ENCODE measurements around the gene NSD1. TPM values are rescaled to one million over a fixed set of nuclear protein-coding genes. Genes with fewer than 3 reads are reported as not detected.

NSD1 gene, protein sequence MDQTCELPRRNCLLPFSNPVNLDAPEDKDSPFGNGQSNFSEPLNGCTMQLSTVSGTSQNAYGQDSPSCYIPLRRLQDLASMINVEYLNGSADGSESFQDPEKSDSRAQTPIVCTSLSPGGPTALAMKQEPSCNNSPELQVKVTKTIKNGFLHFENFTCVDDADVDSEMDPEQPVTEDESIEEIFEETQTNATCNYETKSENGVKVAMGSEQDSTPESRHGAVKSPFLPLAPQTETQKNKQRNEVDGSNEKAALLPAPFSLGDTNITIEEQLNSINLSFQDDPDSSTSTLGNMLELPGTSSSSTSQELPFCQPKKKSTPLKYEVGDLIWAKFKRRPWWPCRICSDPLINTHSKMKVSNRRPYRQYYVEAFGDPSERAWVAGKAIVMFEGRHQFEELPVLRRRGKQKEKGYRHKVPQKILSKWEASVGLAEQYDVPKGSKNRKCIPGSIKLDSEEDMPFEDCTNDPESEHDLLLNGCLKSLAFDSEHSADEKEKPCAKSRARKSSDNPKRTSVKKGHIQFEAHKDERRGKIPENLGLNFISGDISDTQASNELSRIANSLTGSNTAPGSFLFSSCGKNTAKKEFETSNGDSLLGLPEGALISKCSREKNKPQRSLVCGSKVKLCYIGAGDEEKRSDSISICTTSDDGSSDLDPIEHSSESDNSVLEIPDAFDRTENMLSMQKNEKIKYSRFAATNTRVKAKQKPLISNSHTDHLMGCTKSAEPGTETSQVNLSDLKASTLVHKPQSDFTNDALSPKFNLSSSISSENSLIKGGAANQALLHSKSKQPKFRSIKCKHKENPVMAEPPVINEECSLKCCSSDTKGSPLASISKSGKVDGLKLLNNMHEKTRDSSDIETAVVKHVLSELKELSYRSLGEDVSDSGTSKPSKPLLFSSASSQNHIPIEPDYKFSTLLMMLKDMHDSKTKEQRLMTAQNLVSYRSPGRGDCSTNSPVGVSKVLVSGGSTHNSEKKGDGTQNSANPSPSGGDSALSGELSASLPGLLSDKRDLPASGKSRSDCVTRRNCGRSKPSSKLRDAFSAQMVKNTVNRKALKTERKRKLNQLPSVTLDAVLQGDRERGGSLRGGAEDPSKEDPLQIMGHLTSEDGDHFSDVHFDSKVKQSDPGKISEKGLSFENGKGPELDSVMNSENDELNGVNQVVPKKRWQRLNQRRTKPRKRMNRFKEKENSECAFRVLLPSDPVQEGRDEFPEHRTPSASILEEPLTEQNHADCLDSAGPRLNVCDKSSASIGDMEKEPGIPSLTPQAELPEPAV (N-terminal part only)
- 22.6 and 28.2 TPM in 2 replicates for total RNA-seq

DNA sequence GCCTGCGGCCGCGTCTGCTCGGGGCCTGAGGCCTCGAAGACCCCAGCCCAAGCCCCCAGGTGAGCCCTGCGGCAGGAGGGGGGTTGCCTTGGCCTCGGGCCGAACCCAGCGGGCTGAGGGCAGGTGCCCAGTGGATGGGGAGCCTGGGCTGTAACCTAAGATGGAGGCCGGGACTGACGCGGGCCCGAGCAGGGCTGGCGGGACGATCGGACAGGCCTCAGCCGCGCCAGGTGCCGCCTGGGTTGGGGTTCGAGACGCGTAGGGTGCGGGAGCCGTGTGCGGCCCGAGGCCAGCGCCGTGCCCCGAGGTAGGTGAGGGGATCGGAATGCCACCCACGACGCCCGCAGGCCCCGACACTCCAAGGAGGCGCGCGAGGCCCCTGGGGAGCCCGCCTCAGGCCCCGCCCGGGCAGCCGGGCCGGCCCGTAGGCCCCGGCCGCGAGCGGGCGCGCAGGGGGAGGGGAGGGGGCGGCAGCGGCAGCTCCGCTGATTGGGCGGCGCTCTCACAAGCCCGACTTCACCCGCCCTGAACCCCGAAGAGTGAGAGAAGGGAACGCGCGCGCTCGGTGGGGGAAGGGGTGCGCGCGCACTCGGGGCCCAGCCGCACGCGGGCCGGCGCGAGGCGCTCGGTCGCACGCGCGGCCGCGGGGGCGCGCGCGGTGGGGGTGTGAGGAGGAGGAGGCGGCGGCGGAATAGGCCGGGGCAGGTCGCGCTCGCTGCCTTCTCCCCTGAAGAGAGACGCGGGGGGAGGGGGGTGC lies at the start of gene NSD1:
NSD1 (plus strand) TSS at position 678 of the 757 bp plus-strand sequence. CDS start 1,331 bp downstream, outside the sequence.

DNA sequence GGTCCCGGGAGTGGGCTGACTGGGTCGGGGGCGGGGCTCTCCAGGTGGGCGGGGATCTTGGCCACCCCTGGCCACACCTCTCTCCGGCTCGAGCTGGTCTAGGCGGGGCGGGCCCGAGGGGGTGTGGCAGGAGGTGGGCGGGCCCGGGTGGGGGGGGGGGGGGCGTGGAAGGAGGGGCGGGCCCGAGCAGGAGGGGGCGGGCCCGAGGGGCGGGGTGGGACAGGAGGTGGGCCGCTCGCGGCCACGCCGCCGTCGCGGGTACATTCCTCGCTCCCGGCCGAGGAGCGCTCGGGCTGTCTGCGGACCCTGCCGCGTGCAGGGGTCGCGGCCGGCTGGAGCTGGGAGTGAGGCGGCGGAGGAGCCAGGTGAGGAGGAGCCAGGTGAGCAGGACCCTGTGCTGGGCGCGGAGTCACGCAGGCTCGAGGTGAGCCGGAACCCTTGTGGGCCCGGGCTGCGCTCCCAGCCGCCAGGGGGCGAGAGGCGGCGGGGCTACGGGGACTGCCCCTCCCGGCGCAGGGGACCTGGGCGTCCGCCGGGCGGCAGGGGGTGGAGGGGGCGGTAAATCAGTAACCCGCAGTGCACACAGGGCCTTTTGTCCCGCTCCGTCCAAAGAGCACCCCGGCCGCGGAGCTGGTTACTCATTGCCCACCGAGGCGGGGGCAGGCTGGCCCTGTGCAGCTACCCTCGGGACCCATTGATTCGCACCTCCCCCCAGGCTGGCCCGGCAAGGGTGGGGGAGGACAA lies 46.7 kb upstream of the NSD1 start, which contains the start of gene FGFR4:
FGFR4 (plus strand) TSS at position 262 of the 744 bp plus-strand sequence. CDS start 2,688 bp downstream, outside the sequence.

GRCh38 chr5:177303121-177303924 lies 169.8 kb downstream of the NSD1 start, which contains the start of the genes PRELID1 and RAB24:
PRELID1 (plus strand) TSS chr5:177303799; CDS start chr5:177303986, 187 bp downstream.
RAB24 (minus strand) TSS chr5:177303719; CDS start chr5:177303288, 431 bp downstream.

GRCh38 chr5:177311723-177312648 lies 178.4 kb downstream of the NSD1 start, which contains the start of gene MXD3:
MXD3 (minus strand) TSS chr5:177311898; CDS start chr5:177311830, 68 bp downstream.

Other genes starting within 250 kb of the NSD1 start
- 0.09 TPM in 1 of 2 replicates, not detected in the other for gene HK3, start 234.4 kb upstream of the NSD1 start, total RNA-seq
- 26.9 and 28.7 TPM in 2 replicates for gene UIMC1, start 127.0 kb upstream of the NSD1 start, total RNA-seq
- gene ZNF346, start 111.1 kb upstream of the NSD1 start, total RNA-seq, result 12.7 and 14.7 TPM in 2 replicates
- gene FGFR4, start 46.9 kb upstream of the NSD1 start, total RNA-seq, result 6.1 and 36.5 TPM in 2 replicates
- gene RAB24, start 169.9 kb downstream of the NSD1 start, total RNA-seq, result 30.1 and 33.1 TPM in 2 replicates
- gene PRELID1, start 170.0 kb downstream of the NSD1 start, total RNA-seq, result 50.7 and 79.8 TPM in 2 replicates
- 0.94 and 3.2 TPM in 2 replicates for gene MXD3, start 178.1 kb downstream of the NSD1 start, total RNA-seq
- gene LMAN2, start 217.9 kb downstream of the NSD1 start, total RNA-seq, result 482 and 604 TPM in 2 replicates
- gene RGS14, start 224.2 kb downstream of the NSD1 start, total RNA-seq, result 3.4 and 6.3 TPM in 2 replicates

All from bronchial smooth muscle cell (primary cell).